H1 (cell line): ENCODE data around the gene FN3KRP. TPM values are rescaled to one million over a fixed set of nuclear protein-coding genes. Genes with fewer than 3 reads are reported as not detected.

Experiments
- BCL11A ChIP-seq, 2 experiments: IDR thresholded peaks; one replicate each; pipeline ENCODE4 v1.6.1; 2011; ENCODE audit warnings: low read depth in 2 of 2, low read length in 2 of 2, mild to moderate bottlenecking in 2 of 2
- CBX5 ChIP-seq: fragments of 300-800, 300-1000 bp; sonication (generic); IDR thresholded peaks from 2 replicates; pipeline ENCODE4 v1.7.1; 2016; ENCODE audit warnings: antibody characterized with exemption, low read length, low read depth
- FOSL1 ChIP-seq: IDR thresholded peaks from 2 replicates; pipeline ENCODE4 v1.6.1; 2011; ENCODE audit warnings: mild to moderate bottlenecking, low read depth, low read length, moderate library complexity; ENCODE audit not compliant: insufficient read depth
- POLR2AphosphoS5 ChIP-seq: IDR thresholded peaks from 2 replicates; pipeline ENCODE4 v1.6.1; 2011; ENCODE audit warnings: low read depth, low read length
- RBBP5 ChIP-seq: IDR thresholded peaks from 2 replicates; pipeline ENCODE4 v1.7.1; 2012; ENCODE audit warnings: low read depth, mild to moderate bottlenecking, inconsistent platforms, low read length, moderate library complexity, borderline replicate concordance
- SIRT6 ChIP-seq: IDR thresholded peaks from one replicate; pipeline ENCODE4 v1.7.1; 2012; ENCODE audit warnings: low read length, inconsistent platforms
- TBP ChIP-seq: IDR thresholded peaks from 2 replicates; pipeline ENCODE4 v1.6.1; 2011; ENCODE audit warnings: low read depth, low read length, improper control_type of control experiment
- YY1 ChIP-seq: IDR thresholded peaks from 2 replicates; pipeline ENCODE4 v1.6.1; 2011; ENCODE audit warnings: low read depth, mild to moderate bottlenecking, low read length
- polyA plus RNA-seq, 7 experiments: library from polyadenylated mRNA; depleted of rRNA in 3 of 7; stranded (reverse) in 5 of 7; unstranded in 2 of 7; fragments of >200 nt in 5 of 7; fragments of 200-250 nt in 2 of 7; gene quantifications; 1 replicate in 5 of 7; 2 replicates in 1 of 7; 4 replicates in 1 of 7; pipeline versions ENCODE4 v1.2.1 to v1.2.3, GENCODE V29; 2011 to 2013; ENCODE audit warnings: missing spikeins in 2 of 7, mixed read lengths in 2 of 7
- total RNA-seq: library from RNA; stranded (reverse); fragmentation: NEBNext Ultra II Directional; extraction: Animal tissue kit (Norgen Biotek cat#: 25700); gene quantifications from 2 replicates; pipeline ENCODE4 v1.2.1, GENCODE V29; 2021

Gene FN3KRP
- total and polyA plus RNA-seq, 2 of the 8 experiments (the other 6 are each of a cell fraction or from before 2014, with no cell fraction given) = 18.1 to 21.4 TPM

DNA sequence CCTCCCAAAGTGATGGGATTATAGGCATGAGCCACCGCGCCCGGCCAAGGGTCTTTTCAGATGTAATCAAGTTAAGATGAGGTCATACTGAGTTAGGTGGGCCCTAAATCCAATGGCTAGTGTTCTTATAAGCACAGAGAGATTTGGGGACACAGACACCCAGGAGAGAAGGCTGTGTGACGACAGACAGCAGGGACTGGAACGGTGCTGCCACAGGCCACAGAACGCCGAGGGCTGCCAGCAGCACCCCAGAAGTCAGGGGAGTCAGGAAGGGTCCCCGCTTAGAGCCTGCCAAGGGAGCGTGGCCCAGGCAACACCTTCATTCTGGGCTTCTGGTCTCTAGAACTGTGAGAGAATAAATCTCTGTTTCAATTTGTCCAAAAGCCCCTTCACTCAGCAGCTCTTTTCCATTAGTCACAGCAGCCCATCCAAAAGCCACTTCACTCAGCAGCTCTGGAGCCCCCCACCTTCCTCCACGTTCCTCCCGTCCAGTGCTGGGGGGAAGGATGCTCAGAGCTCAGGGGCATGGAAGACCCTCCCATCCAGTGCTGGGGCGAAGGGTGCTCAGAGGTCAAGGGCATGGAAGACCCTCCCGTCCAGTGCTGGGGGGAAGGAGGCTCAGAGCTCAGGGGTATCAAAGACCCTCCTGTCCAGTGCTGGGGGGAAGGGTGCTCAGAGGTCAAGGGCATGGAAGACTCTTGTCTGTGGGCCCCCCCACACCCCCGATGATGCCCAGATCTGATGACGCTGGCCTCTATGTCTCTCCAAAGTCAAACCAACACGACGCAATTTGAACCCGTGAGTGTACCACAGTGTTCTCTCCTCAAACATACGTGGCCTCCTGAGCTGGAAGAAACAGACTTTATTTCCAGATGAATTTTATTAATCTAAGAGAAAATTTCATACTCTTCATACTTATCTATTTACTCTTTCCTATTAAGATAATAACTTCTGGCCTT is 29.9 kb upstream of the FN3KRP start (continued):
- TF ChIP-seq FOSL1 (no peak), TBP (no peak), SIRT6 (no peak), RBBP5 (no peak), BCL11A (IDR thresholded peaks at IDR 0.05; ENCODE audit: low read depth in 2 of 2, low read length in 2 of 2) (no peak), CBX5 (no peak), POLR2AphosphoS5 (no peak), YY1 (no peak)
